Lower leg skin (tissue), 4 donors: ENCODE data around the gene TMEM97. TPM values are rescaled to one million over a fixed set of nuclear protein-coding genes. Genes with fewer than 3 reads are reported as not detected.
"Not testable (repeated sequence)": the region's sequence is repeated elsewhere in the genome, so short reads cannot be mapped to it uniquely, and the experiment has no call there.

Experiments
- DNase-seq, 2 donors: peaks; one replicate each; pipeline ENCODE4 v3.0.0-alpha.2; 2019; ENCODE audit warnings: low spot score in 2 of 2
- H3K4me3 ChIP-seq: fragments of 200-600 bp; sonication (generic); 2 replicates; pipeline ENCODE4 v1.5.1; 2017; ENCODE audit warnings: mild to moderate bottlenecking, low read depth; ENCODE audit not compliant: poor library complexity, severe bottlenecking
- POLR2A ChIP-seq, 2 donors: fragments of 450-650 bp; IDR thresholded peaks; one replicate each; pipeline ENCODE4 v1.6.1; 2016 to 2017; ENCODE audit warnings: antibody characterized with exemption in 2 of 2, mild to moderate bottlenecking in 1 of 2, moderate library complexity in 1 of 2
- WGBS, 2 donors: methylation state at CpG; one replicate each; pipeline ENCODE4 v1.1.5; 2018; 5-methylcytosine and 5-hydroxymethylcytosine counted together
- intact Hi-C: fragments of 100-400 bp; cut with DNase I; formaldehyde crosslinking; loops from one replicate; pipeline ENCODE4 v1.15.0; 2023; ENCODE audit warnings: low total_unique reads
- total RNA-seq, 4 donors: library from RNA; depleted of rRNA; stranded (reverse); fragments of >200 nt; gene quantifications; one replicate each; pipeline ENCODE4 v1.1.0, GENCODE V29; 2016
- TF ChIP-seq, protein P1 (sequence below), 3 donors: fragments of 450-650 bp; IDR thresholded peaks; one replicate each; pipeline ENCODE4 v1.5.1; 2016; ENCODE audit warnings: antibody characterized with exemption in 3 of 3, mild to moderate bottlenecking in 3 of 3, moderate library complexity in 2 of 3

Gene TMEM97
- total RNA-seq, 4 donors from 2014 or later = 5.7 to 18.6 (median 10.4) TPM

DNA sequence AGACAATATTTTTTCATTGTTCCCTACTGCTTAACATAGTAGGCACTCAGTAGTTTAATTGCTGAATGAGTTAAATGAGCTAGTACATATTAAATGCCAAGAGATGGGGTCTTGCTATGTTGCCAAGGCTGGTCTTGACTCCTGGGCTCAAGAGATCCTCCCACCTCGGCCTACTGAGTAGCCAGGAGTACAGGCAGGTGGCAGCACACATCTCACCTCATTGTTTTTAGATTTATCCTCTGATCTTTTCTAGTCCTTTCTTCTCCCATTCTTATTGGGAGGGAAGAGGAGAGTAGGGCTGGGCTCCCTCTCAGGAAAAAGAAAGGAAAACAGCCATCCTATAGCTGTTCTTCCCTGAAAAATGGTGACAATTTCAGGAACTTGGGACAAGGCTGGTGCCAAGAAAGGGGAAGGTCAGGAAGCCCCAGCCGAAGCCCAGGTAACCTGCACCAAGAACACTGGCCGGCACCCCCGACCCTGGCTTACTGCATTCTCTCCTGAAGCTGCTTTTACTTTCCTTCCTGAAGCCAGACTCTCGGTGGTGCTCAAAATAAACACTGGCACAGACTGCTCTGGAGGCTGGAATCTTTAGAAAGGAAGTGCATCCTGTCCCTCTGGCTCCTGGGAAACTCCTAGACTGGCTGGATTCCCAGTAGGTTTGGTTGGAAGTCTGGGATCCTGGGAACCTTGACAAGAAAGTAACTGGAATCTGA, 19.2 kb downstream of the TMEM97 start:
- whole genome bisulfite sequencing, 2 donors = 65 to 66% methylated on average over 5 of the region's 5 CpGs
- intact Hi-C loops = no loop called here
- no peak overlapping the region for H3K4me3 ChIP-seq

DNA sequence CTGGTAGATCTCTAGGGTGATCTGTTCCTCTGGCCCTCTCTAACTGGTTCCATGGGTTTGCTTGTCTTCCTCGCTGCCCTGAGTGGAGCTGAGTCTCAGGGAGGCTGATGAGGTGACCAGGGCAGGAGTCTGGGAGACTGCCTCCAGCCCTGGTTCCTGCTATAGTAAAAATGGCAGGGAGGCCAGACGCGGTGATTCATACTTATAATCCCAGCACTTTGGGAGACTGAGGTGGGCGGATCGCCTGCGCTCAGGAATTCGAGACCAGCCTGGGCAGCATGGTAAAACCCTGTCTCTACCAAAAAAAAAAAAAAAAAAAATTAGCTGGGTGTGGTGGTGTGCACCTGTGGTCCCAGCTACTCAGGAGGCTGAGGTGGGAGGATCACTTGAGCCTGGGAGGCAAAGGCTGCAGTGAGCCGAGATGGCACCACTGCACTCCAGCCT, 19.8 kb downstream of the TMEM97 start:
- H3K4me3 ChIP-seq, intact Hi-C loops, DNase-seq: not testable (repeated sequence)
- 65 to 79% methylated on average over 8 of the region's 8 CpGs for WGBS, 2 donors

More for the DNA sequence above, 19.2 kb downstream of the TMEM97 start:
- DNase-seq = no peak
- no peak for TF ChIP-seq POLR2A (IDR thresholded peaks at IDR 0.05)
- TF ChIP-seq, protein P1, sequence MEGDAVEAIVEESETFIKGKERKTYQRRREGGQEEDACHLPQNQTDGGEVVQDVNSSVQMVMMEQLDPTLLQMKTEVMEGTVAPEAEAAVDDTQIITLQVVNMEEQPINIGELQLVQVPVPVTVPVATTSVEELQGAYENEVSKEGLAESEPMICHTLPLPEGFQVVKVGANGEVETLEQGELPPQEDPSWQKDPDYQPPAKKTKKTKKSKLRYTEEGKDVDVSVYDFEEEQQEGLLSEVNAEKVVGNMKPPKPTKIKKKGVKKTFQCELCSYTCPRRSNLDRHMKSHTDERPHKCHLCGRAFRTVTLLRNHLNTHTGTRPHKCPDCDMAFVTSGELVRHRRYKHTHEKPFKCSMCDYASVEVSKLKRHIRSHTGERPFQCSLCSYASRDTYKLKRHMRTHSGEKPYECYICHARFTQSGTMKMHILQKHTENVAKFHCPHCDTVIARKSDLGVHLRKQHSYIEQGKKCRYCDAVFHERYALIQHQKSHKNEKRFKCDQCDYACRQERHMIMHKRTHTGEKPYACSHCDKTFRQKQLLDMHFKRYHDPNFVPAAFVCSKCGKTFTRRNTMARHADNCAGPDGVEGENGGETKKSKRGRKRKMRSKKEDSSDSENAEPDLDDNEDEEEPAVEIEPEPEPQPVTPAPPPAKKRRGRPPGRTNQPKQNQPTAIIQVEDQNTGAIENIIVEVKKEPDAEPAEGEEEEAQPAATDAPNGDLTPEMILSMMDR (IDR thresholded peaks at IDR 0.05) = no peak

DNA sequence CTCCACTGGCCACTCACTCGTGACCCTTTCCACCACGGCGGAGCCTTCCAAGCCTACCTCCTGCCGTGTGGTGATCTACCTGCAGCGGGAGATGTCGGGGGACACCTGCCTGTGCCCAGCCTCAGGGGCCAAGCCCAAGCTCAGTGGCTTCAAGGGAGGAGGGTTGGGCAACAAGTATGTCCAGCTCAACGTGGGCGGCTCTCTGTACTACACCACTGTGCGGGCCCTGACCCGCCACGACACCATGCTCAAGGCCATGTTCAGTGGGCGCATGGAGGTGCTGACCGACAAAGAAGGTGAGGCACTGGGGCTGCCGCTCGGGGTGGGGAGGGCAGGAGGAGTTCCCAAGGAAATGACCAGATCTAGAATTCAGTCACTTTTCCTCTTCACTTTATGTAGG, 20.4 kb downstream of the TMEM97 start:
- WGBS, 2 donors = 87 to 91% methylated on average over 15 of the region's 15 CpGs
- no peak overlapping the region for H3K4me3 ChIP-seq
- intact Hi-C loops = no loop called here
- DNase-seq = no peak
- no peak for TF ChIP-seq POLR2A (IDR thresholded peaks at IDR 0.05)
- TF ChIP-seq, protein P1 (IDR thresholded peaks at IDR 0.05) = no peak

DNA sequence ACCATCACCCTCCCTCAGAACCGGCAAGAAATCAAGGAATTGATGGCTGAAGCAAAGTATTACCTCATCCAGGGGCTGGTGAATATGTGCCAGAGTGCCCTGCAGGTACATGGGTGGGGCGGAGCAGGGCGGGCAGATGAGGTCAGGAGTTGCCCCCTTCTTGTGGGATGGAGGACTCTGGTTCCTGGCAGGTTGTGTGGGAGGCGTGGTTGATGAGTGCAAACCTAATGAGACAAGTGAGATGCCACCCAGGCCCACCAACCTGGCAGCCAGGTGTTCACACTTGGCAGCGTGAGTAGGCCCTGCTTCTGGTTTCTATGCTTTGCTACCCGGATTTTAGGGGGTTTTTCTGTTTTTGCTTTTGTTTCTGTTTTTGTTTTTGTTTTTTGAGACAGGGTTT, 21.4 kb downstream of the TMEM97 start:
- intact Hi-C loops = no loop called here
- 78 to 83% methylated on average over 6 of the region's 6 CpGs for WGBS, 2 donors
- no peak overlapping the region for H3K4me3 ChIP-seq
- DNase-seq = no peak
- no peak for TF ChIP-seq POLR2A (IDR thresholded peaks at IDR 0.05)
- TF ChIP-seq, protein P1 (IDR thresholded peaks at IDR 0.05) = no peak

DNA sequence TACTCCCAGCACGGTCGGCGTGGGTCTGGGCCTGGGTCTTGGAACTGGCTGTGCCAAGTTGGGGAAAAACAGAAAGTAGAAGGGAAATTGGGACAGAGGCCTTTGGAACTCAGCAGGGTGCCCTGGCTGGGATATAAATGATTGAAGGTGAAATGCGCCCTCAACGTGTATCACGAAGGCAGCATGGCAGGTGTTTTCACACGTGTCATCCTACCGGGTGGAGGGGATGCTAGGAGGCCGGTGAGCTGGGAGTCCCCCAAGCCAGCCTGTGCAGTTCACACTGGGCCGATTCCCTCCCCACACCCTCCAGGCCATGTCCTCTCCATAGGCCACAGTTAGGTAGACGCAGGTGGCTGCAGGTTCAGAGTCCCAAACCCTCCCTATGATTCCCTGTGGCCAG, 22.5 kb downstream of the TMEM97 start:
- no peak overlapping the region for H3K4me3 ChIP-seq
- WGBS, 2 donors = 90 to 92% methylated on average over 10 to 11 of the region's 11 CpGs
- no peak for DNase-seq
- no peak for TF ChIP-seq POLR2A (IDR thresholded peaks at IDR 0.05)
- TF ChIP-seq, protein P1 (IDR thresholded peaks at IDR 0.05) = no peak
- intact Hi-C loops = no loop called here

DNA sequence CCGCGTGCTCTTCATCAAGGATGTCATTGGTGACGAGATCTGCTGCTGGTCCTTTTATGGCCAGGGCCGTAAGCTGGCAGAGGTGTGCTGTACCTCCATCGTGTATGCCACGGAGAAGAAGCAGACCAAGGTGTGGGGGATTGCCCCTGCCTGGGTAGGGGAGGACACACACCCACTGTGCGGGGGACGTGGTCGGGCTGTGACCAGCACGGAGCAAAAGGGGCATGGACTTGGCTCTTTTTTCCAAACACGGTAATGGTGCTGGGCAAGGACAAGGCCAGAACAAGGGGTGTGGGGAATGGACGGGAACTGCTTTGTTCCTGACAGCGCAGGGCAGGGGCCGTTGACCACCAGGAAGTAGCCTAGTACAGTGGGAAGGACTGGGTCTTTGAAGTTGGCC, 23.3 kb downstream of the TMEM97 start:
- no peak overlapping the region for H3K4me3 ChIP-seq
- DNase-seq = no peak
- intact Hi-C loops = no loop called here
- WGBS, 2 donors = 91 to 93% methylated on average over 14 of the region's 14 CpGs
- TF ChIP-seq, protein P1 (IDR thresholded peaks at IDR 0.05) = no peak
- no peak for TF ChIP-seq POLR2A (IDR thresholded peaks at IDR 0.05)
